OCI-LY1 (cell line): ENCODE results near the gene CLEC16A.

ENCODE experiments used
- H2AFZ ChIP-seq: fragments of 200-600 bp; sonication (generic), shearing (Covaris generic); 2 replicates; pipeline ENCODE4 v1.6.0; 2014; ENCODE audit warnings: antibody characterized with exemption, mild to moderate bottlenecking, low read length
- H3F3A ChIP-seq: fragments of 200-600 bp; sonication (generic), shearing (Covaris generic); 2 replicates; pipeline ENCODE4 v1.6.0; 2014; ENCODE audit warnings: mild to moderate bottlenecking, antibody characterized with exemption, low read length, moderate library complexity; ENCODE audit not compliant: insufficient read depth
- H3K27ac ChIP-seq: fragments of 200-600 bp; sonication (generic); 2 replicates; pipeline ENCODE4 v1.5.1; 2014; ENCODE audit warnings: low read length, mixed run types, mild to moderate bottlenecking, low read depth; ENCODE audit not compliant: poor library complexity, severe bottlenecking
- H3K27me3 ChIP-seq: fragments of 200-600 bp; sonication (generic); 2 replicates; pipeline ENCODE4 v1.6.0; 2014; ENCODE audit warnings: antibody characterized with exemption, mild to moderate bottlenecking, low read length, moderate library complexity; ENCODE audit not compliant: insufficient read depth
- H3K36me3 ChIP-seq: fragments of 200-600 bp; sonication (generic); 2 replicates; pipeline ENCODE4 v1.6.1; 2014; ENCODE audit warnings: mild to moderate bottlenecking, antibody characterized with exemption, low read length, moderate library complexity, mixed read lengths; ENCODE audit not compliant: insufficient read depth
- H3K4me1 ChIP-seq: fragments of 200-600 bp; sonication (generic); 2 replicates; pipeline ENCODE4 v1.5.1; 2014; ENCODE audit warnings: mild to moderate bottlenecking, low read length, moderate library complexity; ENCODE audit not compliant: insufficient read depth, severe bottlenecking
- H3K4me2 ChIP-seq: fragments of 200-600 bp; sonication (generic), shearing (Covaris generic); 2 replicates; pipeline ENCODE4 v1.6.1; 2014; ENCODE audit warnings: low read length
- H3K4me3 ChIP-seq: fragments of 200-600 bp; sonication (generic); 2 replicates; pipeline ENCODE4 v1.5.1; 2014; ENCODE audit warnings: low read length, low read depth, mild to moderate bottlenecking, mixed read lengths; ENCODE audit not compliant: poor library complexity, severe bottlenecking
- H3K79me2 ChIP-seq: fragments of 200-600 bp; shearing (Covaris generic); 2 replicates; pipeline ENCODE4 v1.6.1; 2016; ENCODE audit warnings: mixed run types, low read length, mixed read lengths; ENCODE audit not compliant: insufficient read depth
- H3K9ac ChIP-seq: fragments of 200-600 bp; sonication (generic), shearing (Covaris generic); 2 replicates; pipeline ENCODE4 v1.6.1; 2014; ENCODE audit warnings: mild to moderate bottlenecking, low read length, mixed read lengths
- H3K9me2 ChIP-seq: fragments of 200-600 bp; sonication (generic), shearing (Covaris generic); 2 replicates; pipeline ENCODE4 v1.6.1; 2014; ENCODE audit warnings: low read depth, mild to moderate bottlenecking, low read length, mixed read lengths
- H3K9me3 ChIP-seq: fragments of 200-600 bp; shearing (Covaris generic); 2 replicates; pipeline ENCODE4 v1.6.1; 2014; ENCODE audit warnings: low read length, mixed read lengths
- H4K20me1 ChIP-seq: fragments of 200-600 bp; sonication (generic), shearing (Covaris generic); 2 replicates; pipeline ENCODE4 v1.6.0; 2016; ENCODE audit warnings: mild to moderate bottlenecking, low read length; ENCODE audit not compliant: insufficient read depth
- EZH2 ChIP-seq: fragments of 200-600 bp; sonication (generic), shearing (Covaris generic); IDR thresholded peaks from 2 replicates; pipeline ENCODE4 v1.8.0; 2017; ENCODE audit warnings: borderline replicate concordance, mixed run types, mild to moderate bottlenecking, antibody characterized with exemption, low read length, moderate library complexity, mixed read lengths
- TF ChIP-seq, protein P1 (sequence below): fragments of 200-600 bp; sonication (generic), shearing (Covaris generic); IDR thresholded peaks from 2 replicates; pipeline ENCODE4 v1.5.1; 2017; ENCODE audit warnings: mild to moderate bottlenecking, antibody characterized with exemption, low read length, moderate library complexity, mixed read lengths

CLEC16A gene

DNA sequence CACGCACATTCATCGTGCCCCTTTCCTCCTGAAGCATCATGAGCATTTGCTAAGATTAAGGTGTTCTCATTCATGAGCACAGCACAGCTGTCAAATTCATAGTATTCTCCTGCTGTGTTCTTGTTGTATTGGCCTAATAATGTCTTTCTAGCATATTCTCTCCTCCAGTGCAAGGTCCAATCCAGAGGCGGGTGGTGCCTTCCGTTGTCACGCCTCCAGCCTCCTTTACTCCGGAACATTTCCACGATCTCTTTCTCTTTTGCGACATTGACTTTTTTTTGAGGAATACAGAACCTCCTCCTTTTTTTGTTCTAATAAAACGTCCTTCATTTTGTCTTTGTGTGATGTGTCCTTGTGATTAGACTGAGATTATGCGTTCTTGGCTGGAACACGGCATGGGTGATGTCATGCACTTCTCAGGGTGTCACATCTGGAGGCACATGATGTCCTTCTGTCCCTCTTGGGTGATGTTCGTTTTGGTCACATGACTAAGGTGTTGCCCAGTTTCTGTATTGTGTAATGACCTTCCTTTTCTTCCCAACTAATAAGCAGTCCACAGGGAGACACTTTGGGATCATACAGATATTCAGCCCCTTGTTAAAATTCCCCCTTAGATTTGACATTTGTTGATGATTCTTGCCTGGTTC lies 66.3 kb downstream of the CLEC16A start:
- Histone ChIP-seq H3K4me2 (no peak overlapping the region), H3F3A (no peaks in the 10 kb centered on the region), H3K36me3 (peaks cover 22% of the 10 kb centered on the region), H3K79me2 (no peaks in the 10 kb centered on the region), H3K4me1 (no peaks in the 10 kb centered on the region), H3K9ac (no peak overlapping the region), H4K20me1 (no peaks in the 10 kb centered on the region), H3K27me3 (no peaks in the 10 kb centered on the region), H3K4me3 (no peak overlapping the region), H3K9me3 (no peaks in the 10 kb centered on the region), H3K27ac (no peak overlapping the region), H3K9me2 (no peaks in the 10 kb centered on the region), H2AFZ (no peak overlapping the region)
- TF ChIP-seq EZH2 = no peak
- TF ChIP-seq, protein P1, sequence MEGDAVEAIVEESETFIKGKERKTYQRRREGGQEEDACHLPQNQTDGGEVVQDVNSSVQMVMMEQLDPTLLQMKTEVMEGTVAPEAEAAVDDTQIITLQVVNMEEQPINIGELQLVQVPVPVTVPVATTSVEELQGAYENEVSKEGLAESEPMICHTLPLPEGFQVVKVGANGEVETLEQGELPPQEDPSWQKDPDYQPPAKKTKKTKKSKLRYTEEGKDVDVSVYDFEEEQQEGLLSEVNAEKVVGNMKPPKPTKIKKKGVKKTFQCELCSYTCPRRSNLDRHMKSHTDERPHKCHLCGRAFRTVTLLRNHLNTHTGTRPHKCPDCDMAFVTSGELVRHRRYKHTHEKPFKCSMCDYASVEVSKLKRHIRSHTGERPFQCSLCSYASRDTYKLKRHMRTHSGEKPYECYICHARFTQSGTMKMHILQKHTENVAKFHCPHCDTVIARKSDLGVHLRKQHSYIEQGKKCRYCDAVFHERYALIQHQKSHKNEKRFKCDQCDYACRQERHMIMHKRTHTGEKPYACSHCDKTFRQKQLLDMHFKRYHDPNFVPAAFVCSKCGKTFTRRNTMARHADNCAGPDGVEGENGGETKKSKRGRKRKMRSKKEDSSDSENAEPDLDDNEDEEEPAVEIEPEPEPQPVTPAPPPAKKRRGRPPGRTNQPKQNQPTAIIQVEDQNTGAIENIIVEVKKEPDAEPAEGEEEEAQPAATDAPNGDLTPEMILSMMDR = no peak

GRCh38 chr16:11011326-11011725 lies 67.0 kb downstream of the CLEC16A start:
- no peaks in the 10 kb centered on the region for H3K4me1 ChIP-seq
- TF ChIP-seq, protein P1 = no peak
- no peak for TF ChIP-seq EZH2
- H2AFZ ChIP-seq = no peak overlapping the region
- H3K4me2 ChIP-seq = no peak overlapping the region
- H3K36me3 ChIP-seq = peaks cover 20% of the 10 kb centered on the region
- no peak overlapping the region for H3K4me3 ChIP-seq
- H3K9me3 ChIP-seq = no peaks in the 10 kb centered on the region
- no peaks in the 10 kb centered on the region for H3K9me2 ChIP-seq
- H3K9ac ChIP-seq = no peak overlapping the region
- no peaks in the 10 kb centered on the region for H3K27me3 ChIP-seq
- H3K27ac ChIP-seq = no peak overlapping the region
- H3K79me2 ChIP-seq = no peaks in the 10 kb centered on the region
- H3F3A ChIP-seq = no peaks in the 10 kb centered on the region
- no peaks in the 10 kb centered on the region for H4K20me1 ChIP-seq

DNA sequence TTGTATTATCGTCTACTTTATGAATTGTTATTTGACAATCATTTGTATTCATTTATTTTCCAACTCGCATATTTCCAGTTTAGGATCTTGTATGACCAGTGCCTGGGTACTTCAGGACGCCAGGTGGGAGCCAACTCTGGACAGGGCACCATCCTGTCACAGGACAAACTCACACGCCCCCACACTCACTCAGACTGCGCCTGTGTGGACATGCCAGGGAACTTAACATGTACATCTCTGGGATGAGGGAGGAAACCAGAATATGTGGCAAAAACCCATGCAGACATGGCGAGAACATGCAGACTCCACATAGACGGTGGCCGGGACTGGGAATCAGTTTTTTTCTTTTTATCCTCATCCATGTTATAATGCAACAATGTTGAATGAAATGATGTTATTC lies 68.5 kb downstream of the CLEC16A start:
- H2AFZ ChIP-seq = no peak overlapping the region
- no peak for TF ChIP-seq EZH2
- TF ChIP-seq, protein P1 = no peak
- no peaks in the 10 kb centered on the region for H3K79me2 ChIP-seq
- H3K27me3 ChIP-seq = no peaks in the 10 kb centered on the region
- peaks cover 27% of the 10 kb centered on the region for H3K36me3 ChIP-seq
- no peak overlapping the region for H3K4me3 ChIP-seq
- H3K27ac ChIP-seq = no peak overlapping the region
- H3F3A ChIP-seq = no peaks in the 10 kb centered on the region
- no peaks in the 10 kb centered on the region for H3K4me1 ChIP-seq
- H3K9me3 ChIP-seq = no peaks in the 10 kb centered on the region
- no peaks in the 10 kb centered on the region for H4K20me1 ChIP-seq
- H3K9ac ChIP-seq = no peak overlapping the region
- no peaks in the 10 kb centered on the region for H3K9me2 ChIP-seq
- no peak overlapping the region for H3K4me2 ChIP-seq
